ENCODE measurements around the gene SLC39A8.

The SLC39A8 gene

GRCh38 chr4:102222838-102223409 lies 122.4 kb downstream of the SLC39A8 start:
- no peak for DNase-seq

GRCh38 chr4:102219129-102219528 lies 126.2 kb downstream of the SLC39A8 start:
- DNase-seq, result no peak

GRCh38 chr4:102218656-102219055 lies 126.6 kb downstream of the SLC39A8 start:
- no peak for DNase-seq

- DNase-seq, result no peak
These were observed 127.4 kb downstream of the SLC39A8 start for GRCh38 chr4:102217775-102218355.

GRCh38 chr4:102217345-102217744 lies 127.9 kb downstream of the SLC39A8 start:
- no peak for DNase-seq

- DNase-seq, result no peak
These were observed 128.6 kb downstream of the SLC39A8 start for GRCh38 chr4:102216666-102217065.

- DNase-seq, result no peak
These were observed 132.3 kb downstream of the SLC39A8 start for GRCh38 chr4:102213031-102213430.
